Loucy (cell line): ENCODE results near the gene PPIL6.
"Not testable (repeated sequence)": the region's sequence is repeated elsewhere in the genome, so short reads cannot be mapped to it uniquely, and the experiment has no call there.

Source experiments
- H2AFZ ChIP-seq: fragments of 200-600 bp; sonication (generic); 2 replicates; pipeline ENCODE4 v1.6.0; 2016; ENCODE audit warnings: antibody characterized with exemption, mild to moderate bottlenecking, low read length, moderate library complexity
- H3F3A ChIP-seq: fragments of 200-600 bp; 2 replicates; pipeline ENCODE4 v1.6.0; 2016; ENCODE audit warnings: antibody characterized with exemption, low read depth, mild to moderate bottlenecking
- H3K27me3 ChIP-seq: fragments of 200-600 bp; sonication (generic); 2 replicates; pipeline ENCODE4 v1.6.1; 2014; ENCODE audit warnings: low read length, mild to moderate bottlenecking; ENCODE audit not compliant: insufficient read depth, poor library complexity, severe bottlenecking
- H3K36me3 ChIP-seq: fragments of 200-600 bp; sonication (generic); 2 replicates; pipeline ENCODE4 v1.6.1; 2016; ENCODE audit warnings: low read length; ENCODE audit not compliant: insufficient read depth
- H3K4me1 ChIP-seq: fragments of 200-600 bp; sonication (generic); 2 replicates; pipeline ENCODE4 v1.5.1; 2014; ENCODE audit warnings: low read length, mild to moderate bottlenecking; ENCODE audit not compliant: insufficient read depth, poor library complexity, severe bottlenecking
- H3K4me2 ChIP-seq: fragments of 200-600 bp; sonication (generic); 2 replicates; pipeline ENCODE4 v1.6.0; 2014; ENCODE audit warnings: antibody characterized with exemption, low read length, low read depth, mild to moderate bottlenecking; ENCODE audit not compliant: poor library complexity, severe bottlenecking
- H3K4me3 ChIP-seq: fragments of 200-600 bp; sonication (generic); 2 replicates; pipeline ENCODE4 v1.5.1; 2014; ENCODE audit warnings: low read length, mild to moderate bottlenecking, mixed read lengths; ENCODE audit not compliant: poor library complexity, severe bottlenecking
- H3K79me2 ChIP-seq: fragments of 200-600 bp; sonication (generic); 2 replicates; pipeline ENCODE4 v1.6.1; 2014; ENCODE audit warnings: low read length; ENCODE audit not compliant: insufficient read depth
- H3K9ac ChIP-seq: fragments of 200-600 bp; sonication (generic); 2 replicates; pipeline ENCODE4 v1.6.0; 2014; ENCODE audit warnings: mild to moderate bottlenecking, low read depth, low read length, moderate library complexity; ENCODE audit not compliant: poor library complexity, severe bottlenecking
- H3K9me2 ChIP-seq: fragments of 200-600 bp; sonication (generic); replicated peaks from 2 replicates; pipeline ENCODE4 v1.6.1; 2016; ENCODE audit warnings: low read depth, low read length, mixed read lengths
- H3K9me3 ChIP-seq: fragments of 200-600 bp; sonication (generic); 2 replicates; pipeline ENCODE4 v1.6.1; 2014; ENCODE audit warnings: mild to moderate bottlenecking, antibody characterized with exemption, low read length, low read depth; ENCODE audit not compliant: insufficient read depth
- H4K20me1 ChIP-seq: fragments of 200-600 bp; sonication (generic); 2 replicates; pipeline ENCODE4 v1.6.0; 2014; ENCODE audit warnings: antibody characterized with exemption, low read length, mild to moderate bottlenecking; ENCODE audit not compliant: insufficient read depth, poor library complexity, severe bottlenecking
- EZH2phosphoT487 ChIP-seq: fragments of 200-600 bp; IDR thresholded peaks from 2 replicates; pipeline ENCODE4 v1.6.1; 2018; ENCODE audit warnings: antibody characterized with exemption, mild to moderate bottlenecking, moderate library complexity, borderline replicate concordance
- TF ChIP-seq, protein P1 (sequence below): fragments of 200-600 bp; sonication (generic); conservative IDR thresholded peaks from 2 replicates; pipeline ENCODE4 v1.5.1; 2014; ENCODE audit warnings: mild to moderate bottlenecking, antibody characterized with exemption, low read length

PPIL6 gene

DNA sequence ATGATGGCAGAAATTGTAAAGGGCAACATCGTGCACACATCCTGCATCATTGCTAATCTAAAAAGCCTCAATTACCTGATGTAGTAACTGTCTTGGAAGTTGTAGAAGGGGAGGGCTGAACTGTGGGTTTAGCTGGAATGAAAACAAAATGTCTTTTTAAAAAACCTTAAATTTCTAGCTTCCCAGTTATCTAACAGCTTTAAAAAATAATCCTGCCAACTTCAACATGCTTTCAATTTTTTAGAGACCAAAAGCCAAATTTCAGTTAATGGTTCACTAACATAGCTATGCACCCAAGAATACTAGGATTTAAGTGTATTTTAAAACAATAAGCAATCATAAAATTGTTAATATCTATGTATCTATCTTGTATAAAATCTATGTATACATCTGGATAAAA, 70.1 kb downstream of the PPIL6 start:
- Histone ChIP-seq H3K9ac (no peak overlapping the region), H3K9me2 (no peaks in the 10 kb centered on the region), H3K4me3 (no peak overlapping the region), H3K4me2 (no peak overlapping the region), H2AFZ (no peak overlapping the region), H3K27me3 (no peaks in the 10 kb centered on the region), H3K4me1 (peaks cover 33% of the 10 kb centered on the region), H3K9me3 (no peaks in the 10 kb centered on the region), H3K36me3 (peaks cover 93% of the 10 kb centered on the region), H4K20me1 (peaks cover 53% of the 10 kb centered on the region), H3F3A (0 out of 2 replicates have a peak, but pooled peaks cover 2% of the 10 kb centered on the region), H3K79me2 (peaks cover 61% of the 10 kb centered on the region)
- no peak for TF ChIP-seq EZH2phosphoT487
- TF ChIP-seq, protein P1, sequence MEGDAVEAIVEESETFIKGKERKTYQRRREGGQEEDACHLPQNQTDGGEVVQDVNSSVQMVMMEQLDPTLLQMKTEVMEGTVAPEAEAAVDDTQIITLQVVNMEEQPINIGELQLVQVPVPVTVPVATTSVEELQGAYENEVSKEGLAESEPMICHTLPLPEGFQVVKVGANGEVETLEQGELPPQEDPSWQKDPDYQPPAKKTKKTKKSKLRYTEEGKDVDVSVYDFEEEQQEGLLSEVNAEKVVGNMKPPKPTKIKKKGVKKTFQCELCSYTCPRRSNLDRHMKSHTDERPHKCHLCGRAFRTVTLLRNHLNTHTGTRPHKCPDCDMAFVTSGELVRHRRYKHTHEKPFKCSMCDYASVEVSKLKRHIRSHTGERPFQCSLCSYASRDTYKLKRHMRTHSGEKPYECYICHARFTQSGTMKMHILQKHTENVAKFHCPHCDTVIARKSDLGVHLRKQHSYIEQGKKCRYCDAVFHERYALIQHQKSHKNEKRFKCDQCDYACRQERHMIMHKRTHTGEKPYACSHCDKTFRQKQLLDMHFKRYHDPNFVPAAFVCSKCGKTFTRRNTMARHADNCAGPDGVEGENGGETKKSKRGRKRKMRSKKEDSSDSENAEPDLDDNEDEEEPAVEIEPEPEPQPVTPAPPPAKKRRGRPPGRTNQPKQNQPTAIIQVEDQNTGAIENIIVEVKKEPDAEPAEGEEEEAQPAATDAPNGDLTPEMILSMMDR, result no peak

GRCh38 chr6:109369728-109370127, 70.7 kb downstream of the PPIL6 start:
- Histone ChIP-seq H3K4me1 (peaks cover 29% of the 10 kb centered on the region), H3K9me3 (peaks cover 4% of the 10 kb centered on the region), H2AFZ (no peak overlapping the region), H3K4me3 (no peak overlapping the region), H3F3A (0 out of 2 replicates have a peak, but pooled peaks cover 2% of the 10 kb centered on the region), H4K20me1 (peaks cover 48% of the 10 kb centered on the region), H3K4me2 (no peak overlapping the region), H3K27me3 (no peaks in the 10 kb centered on the region), H3K9ac (no peak overlapping the region), H3K79me2 (peaks cover 55% of the 10 kb centered on the region), H3K36me3 (peaks cover 92% of the 10 kb centered on the region), H3K9me2 (no peaks in the 10 kb centered on the region)
- TF ChIP-seq, protein P1, result no peak
- TF ChIP-seq EZH2phosphoT487, result no peak

- H3K4me2 ChIP-seq, H2AFZ ChIP-seq, H3K9ac ChIP-seq, H3K4me3 ChIP-seq, H3K27me3 ChIP-seq, H4K20me1 ChIP-seq, H3F3A ChIP-seq, H3K9me2 ChIP-seq, H3K4me1 ChIP-seq: not testable (repeated sequence)
- H3K9me3 ChIP-seq, result peaks cover 11% of the 10 kb centered on the region
- peaks cover 81% of the 10 kb centered on the region for H3K36me3 ChIP-seq
- H3K79me2 ChIP-seq, result peaks cover 34% of the 10 kb centered on the region
Measured at GRCh38 chr6:109364382-109365078, 75.9 kb downstream of the PPIL6 start.

DNA sequence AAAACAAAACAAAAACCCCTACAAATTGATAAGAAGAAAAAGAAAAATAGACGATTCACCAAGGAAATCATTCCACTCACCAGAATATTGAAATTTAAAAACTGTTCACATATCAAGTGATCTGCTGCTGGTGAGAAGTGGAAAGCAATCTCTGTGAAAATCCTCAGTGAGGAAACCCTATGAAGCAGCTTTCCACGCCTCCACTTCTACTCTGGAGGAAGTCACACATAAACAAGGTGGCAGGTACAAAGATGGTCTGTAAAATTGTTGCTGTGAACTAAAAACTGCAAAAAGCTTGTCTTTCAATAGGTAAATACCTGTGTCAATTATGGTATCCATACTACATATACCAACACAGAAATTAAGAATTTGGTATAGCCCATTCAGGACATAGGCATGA, 76.7 kb downstream of the PPIL6 start:
- Histone ChIP-seq H3K79me2 (peaks cover 34% of the 10 kb centered on the region), H3K36me3 (peaks cover 80% of the 10 kb centered on the region), H3K9me3 (peaks cover 11% of the 10 kb centered on the region), H2AFZ (no peak overlapping the region), H4K20me1 (no peaks in the 10 kb centered on the region), H3K4me1 (no peaks in the 10 kb centered on the region), H3F3A (no peaks in the 10 kb centered on the region), H3K4me3 (no peak overlapping the region), H3K4me2 (no peak overlapping the region), H3K27me3 (no peaks in the 10 kb centered on the region), H3K9me2 (no peaks in the 10 kb centered on the region), H3K9ac (no peak overlapping the region)
- TF ChIP-seq EZH2phosphoT487, result no peak
- TF ChIP-seq, protein P1, result no peak
